H1 (cell line): Measurements from ENCODE around the gene ZNF148. TPM values are rescaled to one million over a fixed set of nuclear protein-coding genes. Genes with fewer than 3 reads are reported as not detected.

Source experiments
- ATF2 ChIP-seq: IDR thresholded peaks from 2 replicates; pipeline ENCODE4 v1.6.1; 2012; ENCODE audit warnings: low read length, inconsistent platforms
- POLR2AphosphoS5 ChIP-seq: IDR thresholded peaks from 2 replicates; pipeline ENCODE4 v1.6.1; 2011; ENCODE audit warnings: low read depth, low read length
- polyA plus RNA-seq, 7 experiments: library from polyadenylated mRNA; depleted of rRNA in 3 of 7; stranded (reverse) in 5 of 7; unstranded in 2 of 7; fragments of >200 nt in 5 of 7; fragments of 200-250 nt in 2 of 7; gene quantifications; 1 replicate in 5 of 7; 2 replicates in 1 of 7; 4 replicates in 1 of 7; pipeline versions ENCODE4 v1.2.1 to v1.2.3, GENCODE V29; 2011 to 2013; ENCODE audit warnings: missing spikeins in 2 of 7, mixed read lengths in 2 of 7
- total RNA-seq: library from RNA; stranded (reverse); fragmentation: NEBNext Ultra II Directional; extraction: Animal tissue kit (Norgen Biotek cat#: 25700); gene quantifications from 2 replicates; pipeline ENCODE4 v1.2.1, GENCODE V29; 2021

ZNF148 gene
- total and polyA plus RNA-seq, 2 of the 8 experiments (the other 6 are each of a cell fraction or from before 2014, with no cell fraction given): 3.7 to 22.6 TPM

GRCh38 chr3:125325746-125326145, 49.4 kb downstream of the ZNF148 start (continued):
- no peak for TF ChIP-seq ATF2
- no peak for TF ChIP-seq POLR2AphosphoS5
